Measurements from ENCODE around the gene TMEM221.

GRCh38 chr19:17490411-17490810 is 41.9 kb upstream of the TMEM221 start:
- TF ChIP-seq POLR2A (IDR thresholded peaks at IDR 0.05) (no peak), CTCF (IDR thresholded peaks at IDR 0.05 in 8 of 11, conservative IDR thresholded peaks at IDR 0.05 in 3 of 11) (no peak)

Data from spleen (tissue), 7 donors.